Left ventricle myocardium inferior (tissue), 1 donor: ENCODE results near the gene KIF6. TPM values are rescaled to one million over a fixed set of nuclear protein-coding genes. Genes with fewer than 3 reads are reported as not detected.

Experiments
- DNase-seq: peaks from one replicate; pipeline ENCODE4 v3.0.0-alpha.2; 2020
- H3K27ac ChIP-seq: fragments of 200-600 bp; replicated peaks from 2 replicates; pipeline ENCODE4 v1.8.0; 2021
- H3K27me3 ChIP-seq: fragments of 200-600 bp; 2 replicates; pipeline ENCODE4 v1.8.0; 2021; ENCODE audit warnings: low read depth
- H3K36me3 ChIP-seq: fragments of 200-600 bp; 2 replicates; pipeline ENCODE4 v1.8.0; 2021
- H3K4me1 ChIP-seq: fragments of 200-600 bp; 2 replicates; pipeline ENCODE4 v1.8.0; 2021
- H3K4me3 ChIP-seq: fragments of 200-600 bp; 2 replicates; pipeline ENCODE4 v1.8.0; 2021; ENCODE audit warnings: mild to moderate bottlenecking, moderate library complexity
- H3K9me3 ChIP-seq: fragments of 200-600 bp; replicated peaks from 2 replicates; pipeline ENCODE4 v1.8.0; 2021
- CTCF ChIP-seq: fragments of 200-600 bp; IDR thresholded peaks from 2 replicates; pipeline ENCODE4 v1.8.0; 2021; ENCODE audit warnings: antibody characterized with exemption, mild to moderate bottlenecking, borderline replicate concordance
- intact Hi-C: fragments of 100-400 bp; cut with micrococcal nuclease; formaldehyde crosslinking; loops from one replicate; pipeline ENCODE4 v1.11.0; 2022
- total RNA-seq: library from RNA; stranded (reverse); fragmentation: NEBNext Ultra II Directional; extraction: Animal tissue kit (Norgen Biotek cat#: 25700); gene quantifications from one replicate; pipeline ENCODE4 v1.2.1, GENCODE V29; 2021
- donor health status: DM: no; HTN: yes; CAD: no; lungs with severe emphysema.

KIF6 gene
- total RNA-seq, 1 donor from 2014 or later: 0.69 TPM

DNA sequence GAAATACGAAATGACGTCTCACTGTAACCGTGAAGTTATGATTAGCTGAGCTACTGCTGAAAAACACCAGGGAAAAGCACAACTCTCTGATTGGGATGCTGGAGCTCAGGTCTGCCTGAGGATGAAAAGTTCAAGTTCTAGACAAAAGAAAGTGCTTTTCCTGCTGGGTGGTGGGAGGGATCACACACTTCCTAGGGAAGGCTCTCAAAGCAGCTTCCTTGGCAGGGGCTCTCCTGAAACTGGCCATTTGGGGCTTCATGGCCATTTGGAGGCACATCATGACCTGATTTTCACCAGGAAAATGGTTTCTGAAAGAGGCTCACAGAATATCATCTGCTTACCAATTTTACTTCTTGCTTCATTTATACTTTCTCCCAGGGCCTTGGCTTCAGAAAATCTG, 305.6 kb downstream of the KIF6 start:
- Histone ChIP-seq H3K27me3 (no peaks in the 10 kb centered on the region), H3K4me1 (peaks cover 31% of the 10 kb centered on the region), H3K36me3 (no peaks in the 10 kb centered on the region), H3K27ac (no peak overlapping the region), H3K9me3 (no peaks in the 10 kb centered on the region), H3K4me3 (no peak overlapping the region)
- intact Hi-C loops: no loop called here
- TF ChIP-seq CTCF: no peak
- DNase-seq: no peak

GRCh38 chr6:39417440-39417839, 307.8 kb downstream of the KIF6 start:
- H3K36me3 ChIP-seq: no peaks in the 10 kb centered on the region
- no peaks in the 10 kb centered on the region for H3K27me3 ChIP-seq
- intact Hi-C loops: no loop called here
- no peak overlapping the region for H3K27ac ChIP-seq
- H3K4me1 ChIP-seq: peaks cover 27% of the 10 kb centered on the region
- TF ChIP-seq CTCF: no peak
- DNase-seq: no peak
- no peak overlapping the region for H3K4me3 ChIP-seq
- H3K9me3 ChIP-seq: no peaks in the 10 kb centered on the region

- TF ChIP-seq CTCF: no peak
- Histone ChIP-seq H3K4me1 (peaks cover 22% of the 10 kb centered on the region), H3K27ac (no peak overlapping the region), H3K4me3 (no peak overlapping the region), H3K9me3 (no peaks in the 10 kb centered on the region), H3K27me3 (no peaks in the 10 kb centered on the region), H3K36me3 (no peaks in the 10 kb centered on the region)
- intact Hi-C loops: no loop called here
- no peak for DNase-seq
Measured at GRCh38 chr6:39416728-39417127, 308.5 kb downstream of the KIF6 start.

DNA sequence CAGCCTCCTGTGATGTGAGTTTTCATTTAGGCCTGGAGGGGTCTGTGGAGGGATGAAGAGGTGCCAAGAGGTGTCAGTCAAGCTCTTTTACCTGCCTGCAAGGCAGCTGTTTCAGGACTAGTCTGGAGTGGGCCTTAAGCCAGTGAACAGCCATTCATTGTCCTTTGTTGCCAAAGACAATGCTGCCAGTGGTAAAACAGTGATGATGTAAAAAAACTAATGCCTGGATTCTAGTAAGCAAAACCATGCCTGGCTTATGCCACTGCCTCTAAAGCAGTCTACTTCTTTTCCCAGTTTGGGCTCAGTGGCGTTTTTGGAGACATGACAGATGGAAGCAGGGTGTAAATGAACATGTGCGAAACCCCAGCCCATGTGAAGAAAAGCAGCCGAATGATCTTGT, 309.2 kb downstream of the KIF6 start:
- Histone ChIP-seq H3K9me3 (no peaks in the 10 kb centered on the region), H3K36me3 (no peaks in the 10 kb centered on the region), H3K27me3 (no peaks in the 10 kb centered on the region), H3K4me1 (peaks cover 18% of the 10 kb centered on the region), H3K27ac (no peak overlapping the region), H3K4me3 (no peak overlapping the region)
- no peak for TF ChIP-seq CTCF
- no peak for DNase-seq
- intact Hi-C loops: no loop called here

GRCh38 chr6:39415482-39415881, 309.7 kb downstream of the KIF6 start:
- Histone ChIP-seq H3K4me3 (no peak overlapping the region), H3K9me3 (no peaks in the 10 kb centered on the region), H3K27ac (no peak overlapping the region), H3K4me1 (peaks cover 13% of the 10 kb centered on the region), H3K36me3 (no peaks in the 10 kb centered on the region), H3K27me3 (no peaks in the 10 kb centered on the region)
- intact Hi-C loops: no loop called here
- DNase-seq: no peak
- TF ChIP-seq CTCF: no peak

- DNase-seq: no peak
- no peaks in the 10 kb centered on the region for H3K27me3 ChIP-seq
- H3K27ac ChIP-seq: no peak overlapping the region
- no peaks in the 10 kb centered on the region for H3K36me3 ChIP-seq
- H3K9me3 ChIP-seq: no peaks in the 10 kb centered on the region
- no peak for TF ChIP-seq CTCF
- intact Hi-C loops: no loop called here
- H3K4me1 ChIP-seq: peaks cover 4% of the 10 kb centered on the region
- H3K4me3 ChIP-seq: no peak overlapping the region
Measured at GRCh38 chr6:39411465-39411864, 313.7 kb downstream of the KIF6 start.
